Activated T-helper 1 cell treated with anti-CD3 and anti-CD28 coated beads, Interleukin-12 subunit alpha, Interleukin-12 subunit beta, Interleukin-2, Interleukin-4 antibody, amounts not matched to agents 30 ng/mL and 10 ng/mL and 1 ng/mL, durations not matched to agents 14 hours and 24 hours and 36 hours (primary cell): ENCODE measurements around the gene CCNQ. TPM values are rescaled to one million over a fixed set of nuclear protein-coding genes. Genes with fewer than 3 reads are reported as not detected.
A peak's percentile ranks its signal among the peaks of the same experiment; 100 is the strongest.

Experiments used
- DNase-seq: peaks from one replicate; pipeline ENCODE4 v3.0.0; 2021; ENCODE audit warnings: low spot score
- H3K27ac Mint-ChIP-seq: one replicate; pipeline ENCODE4 v1.8.0; 2021; ENCODE audit warnings: mild to moderate bottlenecking, mixed read lengths
- H3K27me3 Mint-ChIP-seq: one replicate; pipeline ENCODE4 v1.8.0; 2022; ENCODE audit warnings: mild to moderate bottlenecking, moderate library complexity, mixed read lengths; ENCODE audit not compliant: insufficient read depth
- H3K36me3 Mint-ChIP-seq: one replicate; pipeline ENCODE4 v1.8.0; 2021; ENCODE audit warnings: low read depth, mixed read lengths
- H3K4me1 Mint-ChIP-seq: one replicate; pipeline ENCODE4 v1.8.0; 2021; ENCODE audit warnings: low read depth, mixed read lengths
- H3K4me3 Mint-ChIP-seq: one replicate; pipeline ENCODE4 v1.8.0; 2021; ENCODE audit warnings: mild to moderate bottlenecking, moderate library complexity, mixed read lengths
- H3K9me3 Mint-ChIP-seq: one replicate; pipeline ENCODE4 v1.8.0; 2021; ENCODE audit warnings: mixed read lengths
- intact Hi-C: fragments of 100-400 bp; cut with micrococcal nuclease; formaldehyde crosslinking; loops from one replicate; pipeline ENCODE4 v1.15.1; 2024
- total RNA-seq: library from RNA; stranded (reverse); gene quantifications from 2 replicates; pipeline ENCODE4 v1.2.3, GENCODE V29; 2022

The CCNQ gene
- total RNA-seq, 1 donor from 2014 or later: 28.0 TPM

- Mint-ChIP-seq H3K27ac (no peak overlapping the region), H3K4me3 (no peak overlapping the region), H3K36me3 (no peaks in the 10 kb centered on the region), H3K9me3 (no peaks in the 10 kb centered on the region), H3K4me1 (no peaks in the 10 kb centered on the region), H3K27me3 (peaks cover 2% of the 10 kb centered on the region)
- no peak for DNase-seq
- intact Hi-C loops: no loop called here
These were observed 24.5 kb upstream of the CCNQ start for GRCh38 chrX:153623310-153624029.

DNA sequence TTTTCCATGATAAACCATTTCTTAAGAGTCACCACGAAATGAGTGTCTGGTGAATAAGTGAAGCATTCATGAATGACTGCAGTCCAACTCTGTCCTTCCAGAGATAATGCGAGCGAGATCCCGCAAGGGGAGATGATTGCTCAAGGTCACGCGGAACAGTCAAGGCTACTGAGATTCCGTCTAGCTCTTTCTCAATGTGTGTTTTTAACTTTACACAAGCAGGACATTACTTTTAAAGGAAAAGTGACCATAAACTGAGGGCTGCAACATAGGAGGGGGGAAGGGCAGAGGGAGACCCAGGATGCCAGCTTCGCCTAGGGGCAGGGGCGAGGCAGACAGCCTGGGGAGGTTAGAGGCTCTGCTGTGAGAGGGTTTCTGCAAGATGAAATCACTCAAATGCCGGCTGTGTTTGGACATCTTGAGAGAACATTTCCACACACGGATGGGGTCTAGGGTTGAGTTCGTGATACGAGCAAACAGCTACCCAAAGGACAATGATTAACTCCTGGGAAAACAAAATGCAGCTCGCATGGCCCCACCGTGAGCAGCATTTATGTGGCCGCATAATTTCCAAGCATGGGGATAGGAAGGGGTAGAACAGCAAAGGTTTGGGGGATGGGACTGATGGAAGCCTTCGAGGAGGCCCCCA is 23.8 kb upstream of the CCNQ start:
- H3K27me3 Mint-ChIP-seq: peaks cover 2% of the 10 kb centered on the region
- H3K4me1 Mint-ChIP-seq: no peaks in the 10 kb centered on the region
- H3K36me3 Mint-ChIP-seq: no peaks in the 10 kb centered on the region

DNA sequence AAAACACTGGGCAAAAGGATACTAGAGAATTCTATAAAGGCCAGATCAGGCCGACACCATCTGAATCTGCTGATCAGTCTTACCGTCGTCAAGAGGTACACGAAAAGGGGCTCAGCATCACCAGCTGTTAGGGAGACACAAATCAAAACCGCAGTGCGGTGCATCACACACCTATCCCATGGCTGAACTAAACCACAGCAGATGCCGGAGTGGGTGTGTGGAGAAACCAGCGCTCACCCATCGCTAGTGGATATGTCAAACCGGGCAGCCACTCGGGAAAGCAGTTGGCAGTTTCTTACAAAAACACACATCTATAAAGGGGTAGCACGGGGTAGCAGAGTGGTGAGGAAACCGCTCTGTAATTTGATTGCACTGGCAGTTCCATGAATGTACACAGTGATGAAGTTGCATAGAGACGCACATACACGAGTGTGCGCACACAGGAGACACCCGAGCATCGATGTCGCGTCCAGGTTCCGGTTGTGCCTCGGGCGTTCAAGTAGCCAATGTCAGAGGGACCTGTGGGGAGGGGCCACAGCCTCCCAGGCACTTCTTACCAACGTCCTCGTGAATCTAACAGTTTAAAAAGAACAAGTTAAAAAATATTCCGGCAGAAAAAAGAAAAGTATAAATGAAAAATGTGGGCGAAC is 23.1 kb upstream of the CCNQ start:
- intact Hi-C loops: no loop called here
- no peak overlapping the region for H3K27ac Mint-ChIP-seq
- peaks cover 4% of the 10 kb centered on the region for H3K27me3 Mint-ChIP-seq
- H3K9me3 Mint-ChIP-seq: no peaks in the 10 kb centered on the region
- no peak for DNase-seq
- H3K4me1 Mint-ChIP-seq: no peaks in the 10 kb centered on the region
- H3K4me3 Mint-ChIP-seq: no peak overlapping the region
- H3K36me3 Mint-ChIP-seq: no peaks in the 10 kb centered on the region

More for the DNA sequence above, 23.8 kb upstream of the CCNQ start:
- Mint-ChIP-seq H3K9me3 (no peaks in the 10 kb centered on the region), H3K27ac (no peak overlapping the region), H3K4me3 (no peak overlapping the region)
- intact Hi-C loops: no loop called here
- DNase-seq: no peak

DNA sequence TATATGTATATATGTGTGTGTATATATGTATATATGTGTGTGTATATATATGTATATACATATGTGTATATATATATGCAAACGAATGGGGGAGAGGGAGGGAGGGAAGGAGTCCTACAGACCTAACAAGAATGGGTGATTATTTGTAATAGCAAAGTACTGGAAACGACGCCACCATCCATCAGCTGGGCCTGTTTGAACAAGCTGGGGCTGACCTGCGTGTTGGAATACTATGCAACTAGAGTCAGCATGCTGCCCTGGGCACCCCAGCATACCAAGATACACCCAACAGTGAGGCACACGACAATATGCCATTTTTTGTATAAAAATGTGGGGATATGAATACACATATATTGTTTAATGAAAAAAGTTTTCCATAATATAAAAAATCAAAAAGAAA is 21.6 kb upstream of the CCNQ start:
- no peak overlapping the region for H3K27ac Mint-ChIP-seq
- no peaks in the 10 kb centered on the region for H3K4me1 Mint-ChIP-seq
- no peak for DNase-seq
- intact Hi-C loops: no loop called here
- H3K9me3 Mint-ChIP-seq: no peaks in the 10 kb centered on the region
- H3K4me3 Mint-ChIP-seq: no peak overlapping the region
- H3K27me3 Mint-ChIP-seq: peaks cover 4% of the 10 kb centered on the region
- H3K36me3 Mint-ChIP-seq: no peaks in the 10 kb centered on the region

- no peaks in the 10 kb centered on the region for H3K9me3 Mint-ChIP-seq
- DNase-seq: no peak
- H3K27me3 Mint-ChIP-seq: peaks cover 18% of the 10 kb centered on the region
- H3K4me1 Mint-ChIP-seq: peaks cover 7% of the 10 kb centered on the region
- H3K36me3 Mint-ChIP-seq: no peaks in the 10 kb centered on the region
- no peak overlapping the region for H3K27ac Mint-ChIP-seq
- intact Hi-C loops: no loop called here
- H3K4me3 Mint-ChIP-seq: no peak overlapping the region
These were observed 15.9 kb upstream of the CCNQ start for GRCh38 chrX:153614818-153615217.

GRCh38 chrX:153612413-153612812 is 13.5 kb upstream of the CCNQ start:
- intact Hi-C loops: no loop called here
- Mint-ChIP-seq H3K27me3 (peaks cover 16% of the 10 kb centered on the region), H3K27ac (no peak overlapping the region), H3K9me3 (no peaks in the 10 kb centered on the region), H3K4me1 (peaks cover 13% of the 10 kb centered on the region), H3K36me3 (no peaks in the 10 kb centered on the region), H3K4me3 (no peak overlapping the region)
- DNase-seq: no peak

DNA sequence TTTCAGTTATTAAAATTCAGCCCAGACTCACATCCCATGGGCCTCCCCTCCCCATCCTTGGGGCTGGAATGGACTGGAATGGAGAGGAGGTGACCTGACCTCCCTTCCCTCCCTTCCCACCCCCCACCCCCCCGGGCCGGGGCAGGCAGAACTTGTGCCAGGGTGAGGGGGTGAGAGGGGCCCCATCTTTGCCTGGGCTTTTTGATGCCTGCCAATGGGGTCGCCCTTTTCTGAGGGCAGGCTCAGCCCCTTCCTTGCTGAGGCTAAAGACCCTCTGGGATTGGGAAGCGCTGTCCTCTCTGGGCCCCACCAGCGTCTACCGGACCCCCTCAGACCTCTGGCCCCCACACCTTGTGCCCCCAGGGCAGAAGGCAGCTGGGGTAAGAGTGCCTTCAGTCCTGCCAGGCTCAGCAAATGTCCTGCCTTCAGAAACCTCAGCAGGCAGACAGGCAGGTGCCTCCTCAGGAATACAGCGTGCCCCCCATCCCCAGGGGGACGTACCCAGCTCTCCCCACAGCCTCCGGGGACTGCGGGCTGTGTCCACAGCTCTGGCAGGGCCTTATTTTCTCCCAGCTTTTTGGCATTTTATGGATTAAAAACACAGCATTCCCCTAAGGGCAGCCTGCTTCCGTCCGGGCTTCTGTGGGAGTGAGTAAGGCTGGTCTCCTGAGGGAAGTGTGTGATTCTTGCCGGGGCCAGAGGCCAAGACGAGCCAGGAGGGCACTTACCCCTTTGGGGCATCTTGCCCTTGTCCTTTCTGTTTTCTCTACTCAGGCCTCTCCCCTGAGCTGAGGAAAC is 12.6 kb upstream of the CCNQ start:
- Mint-ChIP-seq H3K4me3 (no peak overlapping the region), H3K27me3 (peaks cover 14% of the 10 kb centered on the region), H3K27ac (no peak overlapping the region), H3K9me3 (no peaks in the 10 kb centered on the region), H3K4me1 (peaks cover 13% of the 10 kb centered on the region), H3K36me3 (no peaks in the 10 kb centered on the region)
- intact Hi-C loops: loop anchor here (2.0 kb wide), 1 partner anchor 57 kb away; no protein-coding TSS in a partner anchor
- no peak for DNase-seq

DNA sequence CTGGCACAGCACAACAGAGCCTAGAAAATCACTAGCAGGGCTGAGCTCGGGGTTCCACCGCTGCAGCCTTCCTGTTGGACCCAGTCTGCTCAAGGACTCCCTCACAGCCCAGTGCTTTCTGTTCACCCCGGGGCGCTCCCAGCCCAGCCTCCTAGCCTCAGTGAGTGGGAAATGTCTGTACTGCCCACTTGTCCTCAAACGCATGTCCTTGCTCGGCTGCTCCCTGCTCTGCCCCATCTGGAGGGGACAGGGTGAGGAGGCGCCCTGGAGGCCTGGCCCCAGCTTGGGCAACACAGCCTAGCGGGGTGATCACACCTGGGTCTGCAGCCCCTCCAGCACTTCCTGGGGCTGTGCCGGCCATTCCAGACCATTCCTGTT is 11.9 kb upstream of the CCNQ start:
- DNase-seq: no peak
- Mint-ChIP-seq H3K27ac (no peak overlapping the region), H3K36me3 (no peaks in the 10 kb centered on the region), H3K9me3 (no peaks in the 10 kb centered on the region), H3K4me1 (peaks cover 13% of the 10 kb centered on the region), H3K4me3 (peak overlapping the region; percentile 77), H3K27me3 (peaks cover 18% of the 10 kb centered on the region)
- intact Hi-C loops: loop anchor here (2.0 kb wide), 1 partner anchor 58 kb away; no protein-coding TSS in a partner anchor

DNA sequence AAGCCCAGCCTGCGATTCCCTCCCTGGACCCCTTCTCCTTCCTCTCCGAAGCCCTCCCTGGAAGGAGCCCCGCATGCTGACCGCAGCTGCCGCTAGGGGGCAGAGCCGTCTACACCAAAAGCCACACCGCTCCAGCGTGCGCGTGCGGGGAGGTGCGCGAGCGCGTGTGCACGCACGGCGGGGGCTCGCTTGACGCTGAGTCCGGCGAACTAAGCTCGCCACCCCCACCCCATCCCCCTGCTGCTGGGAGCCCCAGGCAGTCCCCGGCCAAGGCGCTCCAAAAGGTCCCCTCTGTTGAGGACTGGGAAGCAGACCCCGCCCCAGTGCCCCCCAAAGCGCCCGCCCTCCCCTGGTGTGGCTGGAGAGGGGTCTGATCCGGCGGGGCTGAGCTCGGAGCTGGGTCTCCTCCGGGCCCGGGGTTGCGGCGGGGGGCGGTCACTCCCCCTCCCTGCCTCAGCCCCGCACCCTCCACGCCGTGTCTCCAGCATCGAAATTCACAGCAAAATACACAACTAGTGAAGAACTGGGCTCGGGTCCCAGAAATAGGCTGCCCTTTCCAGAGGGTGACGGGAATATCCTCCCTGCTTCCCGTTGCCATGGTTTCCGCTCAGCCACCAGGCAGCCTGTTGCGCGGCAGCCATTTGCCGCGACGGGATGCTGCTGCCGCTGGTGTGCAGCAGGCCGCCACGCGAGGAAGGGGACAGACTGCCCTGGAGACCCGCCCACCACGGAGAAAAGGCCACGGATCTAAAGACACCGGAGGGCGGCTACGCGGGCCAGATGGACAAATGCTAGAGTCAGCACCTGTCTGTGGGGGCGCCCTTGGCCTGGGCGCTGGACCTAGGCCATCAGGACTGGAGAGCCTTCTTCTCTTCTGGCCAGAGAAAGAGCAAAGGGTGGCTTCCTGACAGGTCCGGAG is 11.2 kb upstream of the CCNQ start:
- Mint-ChIP-seq H3K9me3 (no peaks in the 10 kb centered on the region), H3K4me3 (peak overlapping the region; percentile 77), H3K27me3 (peaks cover 17% of the 10 kb centered on the region), H3K4me1 (peaks cover 12% of the 10 kb centered on the region), H3K36me3 (no peaks in the 10 kb centered on the region), H3K27ac (peak overlapping the region; percentile 75)
- peak; percentile 58 for DNase-seq
- intact Hi-C loops: loop anchor here (2.0 kb wide), 2 partner anchors 59 to 669 kb away; no protein-coding TSS in a partner anchor

GRCh38 chrX:153608806-153609205 is 9.9 kb upstream of the CCNQ start:
- intact Hi-C loops: loop anchor here (2.0 kb wide), 1 partner anchor 668 kb away; no protein-coding TSS in a partner anchor
- Mint-ChIP-seq H3K9me3 (no peaks in the 10 kb centered on the region), H3K4me1 (peaks cover 6% of the 10 kb centered on the region), H3K36me3 (no peaks in the 10 kb centered on the region), H3K4me3 (no peak overlapping the region), H3K27me3 (peaks cover 8% of the 10 kb centered on the region), H3K27ac (no peak overlapping the region)
- DNase-seq: no peak

- intact Hi-C loops: loop anchor here (2.0 kb wide), 1 partner anchor 668 kb away; no protein-coding TSS in a partner anchor
These were observed 9.4 kb upstream of the CCNQ start for GRCh38 chrX:153608376-153608775.

DNA sequence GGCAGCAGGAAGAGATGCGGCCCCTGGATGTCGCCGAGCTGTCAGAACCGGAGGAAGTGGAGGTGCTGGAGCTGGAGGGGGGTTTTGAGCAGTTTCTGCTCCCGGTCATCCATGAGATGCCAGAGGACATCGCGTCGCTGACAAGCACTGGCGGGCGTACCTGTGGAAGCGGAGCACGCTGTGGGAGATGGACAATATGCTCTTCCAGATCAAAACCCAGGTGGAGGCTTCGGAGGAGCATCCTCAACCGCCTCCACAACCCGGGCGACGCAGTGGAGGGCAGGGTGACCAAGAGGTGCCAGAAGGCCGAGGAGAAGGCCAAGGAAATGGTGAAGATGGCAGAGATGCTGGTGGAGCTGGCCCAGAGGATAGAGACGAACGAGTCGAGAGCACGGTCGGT is 7.6 kb upstream of the CCNQ start:
- intact Hi-C loops: no loop called here
- Mint-ChIP-seq H3K4me3 (no peak overlapping the region), H3K4me1 (peaks cover 6% of the 10 kb centered on the region), H3K36me3 (no peaks in the 10 kb centered on the region), H3K9me3 (no peaks in the 10 kb centered on the region), H3K27me3 (peaks cover 5% of the 10 kb centered on the region), H3K27ac (no peak overlapping the region)
- no peak for DNase-seq

More at GRCh38 chrX:153608376-153608775, 9.4 kb upstream of the CCNQ start:
- peaks cover 6% of the 10 kb centered on the region for H3K4me1 Mint-ChIP-seq
- H3K27me3 Mint-ChIP-seq: peaks cover 4% of the 10 kb centered on the region
- no peak overlapping the region for H3K4me3 Mint-ChIP-seq
- H3K9me3 Mint-ChIP-seq: no peaks in the 10 kb centered on the region
- no peaks in the 10 kb centered on the region for H3K36me3 Mint-ChIP-seq
- no peak overlapping the region for H3K27ac Mint-ChIP-seq
- DNase-seq: no peak
